CD4-positive, CD25-positive, alpha-beta regulatory T cell (primary cell): Measurements from ENCODE around the gene THAP7. TPM values are rescaled to one million over a fixed set of nuclear protein-coding genes. Genes with fewer than 3 reads are reported as not detected.

Source experiments
- ATAC-seq, 2 donors: fragments of 150-1000 bp; cut with Tn5 transposase; one replicate each; pipeline ENCODE4 v1.10.0; 2021; ENCODE audit warnings: low read depth in 2 of 2, moderate number of reproducible peaks in 2 of 2, moderate library complexity in 1 of 2
- DNase-seq, 3 donors: peaks; one replicate each; pipeline versions ENCODE4 v3.0.0 to v3.0.0-alpha.2; 2012 to 2022; ENCODE audit warnings: mixed read lengths in 1 of 3
- H3K27ac ChIP-seq: one replicate; pipeline ENCODE4 v1.7.0; 2013; ENCODE audit warnings: mild to moderate bottlenecking, low read length; ENCODE audit not compliant: insufficient read depth, poor library complexity, severe bottlenecking
- H3K27me3 ChIP-seq: one replicate; pipeline ENCODE4 v1.7.0; 2013; ENCODE audit warnings: low read length; ENCODE audit not compliant: control insufficient read depth, insufficient read depth
- H3K36me3 ChIP-seq: one replicate; pipeline ENCODE4 v1.7.0; 2013; ENCODE audit warnings: mild to moderate bottlenecking, low read length, moderate library complexity; ENCODE audit not compliant: control insufficient read depth, insufficient read depth
- H3K4me1 ChIP-seq: 2 replicates; pipeline ENCODE4 v1.7.0; 2013; ENCODE audit warnings: mild to moderate bottlenecking, low read length; ENCODE audit not compliant: insufficient read depth, control insufficient read depth, poor library complexity, severe bottlenecking
- H3K4me3 ChIP-seq: one replicate; pipeline ENCODE4 v1.7.0; 2013; ENCODE audit warnings: low read depth, mild to moderate bottlenecking, low read length, moderate library complexity
- H3K9me3 ChIP-seq, 2 experiments: 1 replicate in 1 of 2; 2 replicates in 1 of 2; pipeline ENCODE4 v1.7.0; 2013; ENCODE audit warnings: low read length in 2 of 2, mild to moderate bottlenecking in 1 of 2, moderate library complexity in 1 of 2; ENCODE audit not compliant: control insufficient read depth in 2 of 2
- H3K27ac Mint-ChIP-seq, 3 donors: one replicate each; pipeline ENCODE4 v1.8.0; 2020 to 2022; ENCODE audit warnings: mild to moderate bottlenecking in 3 of 3, mixed read lengths in 3 of 3, moderate library complexity in 2 of 3
- H3K27me3 Mint-ChIP-seq: one replicate; pipeline ENCODE4 v1.8.0; 2022; ENCODE audit warnings: mild to moderate bottlenecking, mixed read lengths
- H3K36me3 Mint-ChIP-seq: one replicate; pipeline ENCODE4 v1.8.0; 2020; ENCODE audit warnings: mixed read lengths
- H3K4me1 Mint-ChIP-seq, 4 donors: one replicate each; pipeline ENCODE4 v1.8.0; 2020 to 2022; ENCODE audit warnings: mixed read lengths in 4 of 4, mild to moderate bottlenecking in 1 of 4
- H3K4me3 Mint-ChIP-seq, 4 donors: one replicate each; pipeline ENCODE4 v1.8.0; 2020 to 2022; ENCODE audit warnings: mild to moderate bottlenecking in 4 of 4, mixed read lengths in 4 of 4, moderate library complexity in 3 of 4
- H3K9me3 Mint-ChIP-seq, 7 donors: one replicate each; pipeline ENCODE4 v1.8.0; 2020 to 2022; ENCODE audit warnings: mixed read lengths in 7 of 7, mild to moderate bottlenecking in 3 of 7, moderate library complexity in 2 of 7
- polyA plus RNA-seq, 4 donors: library from polyadenylated mRNA; unstranded; fragments of 300-500 nt; fragmentation: Illumina TruSeq; gene quantifications; one replicate each; pipeline ENCODE4 v1.2.3, GENCODE V29; 2021
- total RNA-seq: library from RNA; stranded (reverse); gene quantifications from one replicate; pipeline ENCODE4 v1.2.3, GENCODE V29; 2022

The THAP7 gene
- total and polyA plus RNA-seq, 5 donors from 2014 or later = 38.5 to 58.0 (median 43.5) TPM

DNA sequence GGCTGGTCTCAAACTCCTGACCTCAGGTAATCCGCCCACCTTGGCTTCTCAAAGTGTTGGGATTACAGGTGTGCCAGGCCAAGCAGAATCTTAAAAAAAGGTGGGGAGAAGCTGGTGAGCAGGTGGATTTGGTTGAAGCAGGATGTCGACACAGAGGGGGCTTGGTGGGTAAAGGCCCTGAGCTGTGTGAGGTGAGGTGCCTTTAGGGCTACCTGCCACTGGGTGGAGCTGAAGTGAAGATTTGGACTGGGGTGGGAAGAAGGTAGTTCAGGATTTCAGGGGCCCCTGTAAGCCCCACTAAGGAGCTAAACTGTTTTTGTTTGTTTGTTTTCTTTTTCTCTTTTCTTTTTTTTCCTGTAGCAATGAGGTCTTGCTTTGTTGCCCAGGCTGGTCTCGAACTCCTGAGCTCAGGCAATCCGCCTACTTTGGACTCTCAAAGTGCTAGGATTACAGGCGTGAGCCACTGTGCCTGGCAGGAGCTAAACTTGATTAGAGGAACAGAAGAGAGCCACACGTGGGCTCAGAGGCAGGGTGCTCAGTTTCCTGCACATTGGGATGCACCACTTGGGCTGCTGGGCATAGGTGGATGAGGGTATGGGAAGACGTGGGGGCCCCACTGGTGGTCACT lies 19.0 kb upstream of the THAP7 start:
- Mint-ChIP-seq H3K27me3 (peaks cover 4% of the 10 kb centered on the region), H3K27ac (no peak overlapping the region), H3K4me1 (peaks cover 0 to 18% (median 7%) of the 10 kb centered on the region in 4 donors), H3K4me3 (no peak overlapping the region), H3K9me3 (no peaks in the 10 kb centered on the region), H3K36me3 (no peaks in the 10 kb centered on the region)
- Histone ChIP-seq H3K36me3 (no peaks in the 10 kb centered on the region), H3K4me3 (no peak overlapping the region), H3K27ac (no peak overlapping the region), H3K9me3 (no peaks in the 10 kb centered on the region), H3K4me1 (peaks cover 9% of the 10 kb centered on the region), H3K27me3 (no peaks in the 10 kb centered on the region)
- peak in 1 of 2 donors; percentile 40 for ATAC-seq
- DNase-seq = peak in 1 of 3 donors; percentile 32

DNA sequence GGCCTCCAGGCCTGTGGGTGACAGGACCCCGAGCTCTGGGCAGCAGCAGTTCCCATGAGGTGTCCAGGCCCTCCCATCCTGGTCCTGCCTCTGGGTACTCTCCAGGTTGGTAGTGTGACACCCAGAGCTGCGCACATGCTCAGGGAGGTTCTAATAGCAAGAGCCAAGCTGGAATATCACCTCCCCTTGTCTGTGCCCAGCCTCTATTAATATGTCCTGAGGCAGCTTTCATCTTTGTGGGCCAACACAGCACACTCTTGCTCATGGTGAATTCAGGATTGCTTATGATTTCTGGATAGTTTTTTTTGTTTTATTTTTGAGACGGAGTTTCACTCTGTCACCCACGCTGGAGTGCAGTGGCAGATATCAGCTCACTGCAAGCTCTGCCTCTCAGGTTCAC lies 16.4 kb upstream of the THAP7 start:
- H3K4me3 Mint-ChIP-seq = no peak overlapping the region
- ATAC-seq (no peak), DNase-seq (no peak)
- Histone ChIP-seq H3K27me3 (no peaks in the 10 kb centered on the region), H3K27ac (no peak overlapping the region), H3K36me3 (no peaks in the 10 kb centered on the region), H3K4me3 (no peak overlapping the region), H3K4me1 (peaks cover 17% of the 10 kb centered on the region), H3K9me3 (no peaks in the 10 kb centered on the region)
- no peaks in the 10 kb centered on the region for H3K9me3 Mint-ChIP-seq
- peaks cover 0 to 31% (median 11%) of the 10 kb centered on the region in 4 donors for H3K4me1 Mint-ChIP-seq
- no peak overlapping the region for H3K27ac Mint-ChIP-seq
- no peaks in the 10 kb centered on the region for H3K36me3 Mint-ChIP-seq
- peaks cover 4% of the 10 kb centered on the region for H3K27me3 Mint-ChIP-seq

DNA sequence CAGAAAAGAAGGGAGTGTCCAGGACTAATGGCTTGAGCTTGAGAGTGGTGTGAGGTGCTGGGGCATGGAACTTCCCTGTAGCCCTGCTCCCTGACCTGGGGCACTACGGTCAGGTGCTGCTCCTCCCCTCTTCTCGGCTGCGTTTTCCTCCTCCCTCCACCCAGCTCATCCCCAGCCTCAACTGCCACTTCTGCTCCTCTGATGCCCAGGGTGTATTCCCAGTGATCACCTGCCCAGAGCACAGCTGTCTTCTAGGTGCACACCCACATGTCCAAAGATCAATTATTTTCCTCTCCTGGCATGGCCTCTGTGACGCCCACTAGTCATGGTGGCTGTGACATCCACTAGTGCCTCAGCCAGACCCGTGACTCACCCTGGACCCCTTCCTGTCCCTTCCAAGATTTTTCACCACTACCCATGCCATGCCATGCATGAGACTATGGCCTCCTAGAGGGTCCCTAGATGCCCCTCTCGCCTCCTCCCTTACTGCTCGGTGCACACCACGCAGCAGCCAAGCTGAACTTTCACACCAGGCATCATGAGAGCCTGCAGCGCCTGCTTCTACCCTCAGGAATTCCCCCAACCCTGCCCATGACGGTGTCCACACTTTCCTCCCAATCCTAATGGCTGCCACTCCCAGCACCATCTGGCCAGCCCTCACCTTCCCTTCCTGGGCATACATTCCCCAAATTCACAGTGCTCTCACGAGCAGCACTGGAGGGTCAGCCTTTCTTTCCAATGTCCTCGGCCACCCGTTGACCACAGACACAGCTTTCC lies 14.9 kb upstream of the THAP7 start:
- peak overlapping the region; percentile 62 to 80 (median 80) for H3K27ac Mint-ChIP-seq
- H3K9me3 ChIP-seq = no peaks in the 10 kb centered on the region
- H3K4me1 Mint-ChIP-seq = peaks cover 0 to 34% (median 10%) of the 10 kb centered on the region in 4 donors
- no peak for DNase-seq
- no peak for ATAC-seq
- H3K4me1 ChIP-seq = peaks cover 17% of the 10 kb centered on the region
- no peaks in the 10 kb centered on the region for H3K36me3 Mint-ChIP-seq
- H3K4me3 Mint-ChIP-seq = no peak overlapping the region
- no peak overlapping the region for H3K27ac ChIP-seq
- no peaks in the 10 kb centered on the region for H3K36me3 ChIP-seq
- no peaks in the 10 kb centered on the region for H3K9me3 Mint-ChIP-seq
- H3K27me3 Mint-ChIP-seq = peaks cover 4% of the 10 kb centered on the region
- no peak overlapping the region for H3K4me3 ChIP-seq
- H3K27me3 ChIP-seq = no peaks in the 10 kb centered on the region

DNA sequence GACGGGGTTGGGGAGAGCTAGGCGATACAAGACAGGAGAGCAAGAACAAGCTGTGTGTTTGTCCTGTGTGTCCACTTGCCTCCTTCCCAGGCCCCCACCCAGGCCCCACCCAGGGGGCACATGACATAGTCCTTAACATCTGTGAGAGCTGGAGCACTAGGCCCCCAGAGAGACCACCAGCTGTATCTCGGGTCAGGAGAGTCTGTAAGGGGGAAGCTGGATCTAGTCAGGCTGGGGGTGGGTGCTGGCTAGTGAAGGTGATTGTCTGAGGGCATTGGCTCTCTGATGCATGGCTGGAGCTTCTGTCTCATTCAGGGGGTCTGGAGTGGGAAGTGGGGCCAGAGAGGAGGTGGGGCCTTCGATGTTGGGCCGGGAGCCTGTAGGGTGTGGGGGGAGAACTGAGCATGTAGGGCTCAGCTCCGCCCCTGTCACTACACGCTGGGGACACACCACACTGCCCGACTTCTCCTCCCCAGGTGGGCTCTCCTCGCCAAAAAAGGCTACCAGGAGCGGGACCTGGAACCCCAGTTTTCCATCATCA lies 13.6 kb upstream of the THAP7 start:
- peak overlapping the region in 1 of 4 donors; percentile 21 for H3K4me3 Mint-ChIP-seq
- Histone ChIP-seq H3K4me3 (no peak overlapping the region), H3K36me3 (no peaks in the 10 kb centered on the region), H3K9me3 (no peaks in the 10 kb centered on the region), H3K4me1 (peaks cover 17% of the 10 kb centered on the region), H3K27me3 (no peaks in the 10 kb centered on the region), H3K27ac (no peak overlapping the region)
- no peak overlapping the region for H3K27ac Mint-ChIP-seq
- peaks cover 4% of the 10 kb centered on the region for H3K27me3 Mint-ChIP-seq
- H3K36me3 Mint-ChIP-seq = no peaks in the 10 kb centered on the region
- ATAC-seq (no peak), DNase-seq (no peak)
- peaks cover 0 to 34% (median 10%) of the 10 kb centered on the region in 4 donors for H3K4me1 Mint-ChIP-seq
- no peaks in the 10 kb centered on the region for H3K9me3 Mint-ChIP-seq

DNA sequence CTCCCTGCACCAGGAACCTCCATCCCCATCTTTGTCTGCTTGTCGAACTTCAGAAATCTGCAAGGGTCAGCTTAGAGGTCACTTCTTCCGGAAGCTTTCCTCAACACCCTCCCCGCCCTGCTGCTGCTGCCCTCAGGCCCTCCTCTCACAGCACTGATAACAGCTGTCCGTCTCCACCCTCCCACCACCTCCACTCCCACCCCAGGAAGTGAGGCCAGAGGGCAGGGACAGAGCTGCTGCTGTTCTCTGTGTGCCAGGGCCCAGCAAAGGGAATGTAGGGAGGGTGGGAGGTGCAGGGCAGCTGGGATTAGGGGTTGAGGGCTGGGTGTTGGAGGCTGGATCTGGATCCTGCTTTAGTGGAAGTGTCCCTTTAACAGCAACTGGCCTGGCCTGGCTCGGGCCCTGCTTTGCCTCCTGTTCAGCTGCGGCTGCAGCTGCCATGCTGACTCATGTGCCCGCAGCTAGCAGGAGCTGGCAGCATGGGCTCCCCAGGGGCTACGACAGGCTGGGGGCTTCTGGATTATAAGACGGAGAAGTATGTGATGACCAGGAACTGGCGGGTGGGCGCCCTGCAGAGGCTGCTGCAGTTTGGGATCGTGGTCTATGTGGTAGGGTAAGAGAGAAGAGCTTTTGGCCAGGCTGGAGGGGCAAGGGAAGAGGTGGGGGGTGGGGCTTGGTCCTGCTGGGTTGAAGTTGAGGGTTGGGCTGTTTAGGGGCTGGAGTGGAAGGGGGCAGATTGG lies 13.0 kb upstream of the THAP7 start, which contains the start of gene P2RX6:
P2RX6 (plus strand) TSS at position 440 of the 740 bp plus-strand sequence; CDS start at position 450, 10 bp downstream.
- no peak for DNase-seq

DNA sequence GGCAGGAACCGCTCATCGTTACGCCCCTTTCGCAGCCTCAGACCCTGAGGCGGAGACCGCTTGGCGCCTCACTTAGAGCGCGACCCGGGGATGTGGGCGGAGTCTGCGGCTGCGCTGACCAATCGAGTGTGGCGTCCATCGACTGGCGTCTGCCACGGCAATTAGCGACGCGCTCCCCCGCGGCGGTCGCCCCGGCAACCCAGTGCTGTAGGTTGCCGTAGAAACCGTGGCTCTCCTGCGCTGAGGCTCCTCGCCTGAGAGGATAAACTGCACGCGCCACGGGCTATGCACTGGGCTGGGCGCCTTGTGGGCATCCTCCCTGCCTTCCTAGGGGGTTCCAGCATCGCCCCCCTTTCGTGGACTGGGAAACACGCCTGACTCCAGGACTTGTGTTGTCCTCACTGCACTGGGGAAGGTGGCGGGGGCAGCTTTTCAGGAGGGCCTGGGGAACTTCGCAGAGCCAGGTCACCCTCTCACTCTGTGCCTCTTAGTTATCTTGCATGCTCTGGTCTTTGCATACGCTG lies 12.3 kb upstream of the THAP7 start:
- no peaks in the 10 kb centered on the region for H3K36me3 ChIP-seq
- Mint-ChIP-seq H3K4me3 (peak overlapping the region; percentile 78 to 91 (median 89)), H3K36me3 (no peaks in the 10 kb centered on the region), H3K27ac (peak overlapping the region in 2 of 3 donors; percentile 85 to 97), H3K4me1 (peaks cover 0 to 34% (median 10%) of the 10 kb centered on the region in 4 donors), H3K9me3 (no peaks in the 10 kb centered on the region), H3K27me3 (no peaks in the 10 kb centered on the region)
- ATAC-seq (peak; percentile 91 to 92), DNase-seq (peak; percentile 80 to 88 (median 82))
- peak overlapping the region; percentile 41 for H3K4me3 ChIP-seq
- peaks cover 17% of the 10 kb centered on the region for H3K4me1 ChIP-seq
- peak overlapping the region; percentile 69 for H3K27ac ChIP-seq
- H3K9me3 ChIP-seq = no peaks in the 10 kb centered on the region
- no peaks in the 10 kb centered on the region for H3K27me3 ChIP-seq

More for the DNA sequence above, 13.0 kb upstream of the THAP7 start, which contains the start of gene P2RX6:
- Mint-ChIP-seq H3K9me3 (no peaks in the 10 kb centered on the region), H3K27me3 (no peaks in the 10 kb centered on the region), H3K4me1 (peaks cover 0 to 34% (median 10%) of the 10 kb centered on the region in 4 donors), H3K27ac (peak within 1 kb of the TSS in 2 of 3 donors; percentile 85 to 97), H3K4me3 (peak within 1 kb of the TSS; percentile 78 to 91 (median 89)), H3K36me3 (no peaks in the 10 kb centered on the region)
- peaks cover 17% of the 10 kb centered on the region for H3K4me1 ChIP-seq
- H3K27me3 ChIP-seq = no peaks in the 10 kb centered on the region
- no peaks in the 10 kb centered on the region for H3K9me3 ChIP-seq
- peak within 1 kb of the TSS; percentile 41 for H3K4me3 ChIP-seq
- H3K36me3 ChIP-seq = no peaks in the 10 kb centered on the region
- no peak for ATAC-seq
- H3K27ac ChIP-seq = peak within 1 kb of the TSS; percentile 69

DNA sequence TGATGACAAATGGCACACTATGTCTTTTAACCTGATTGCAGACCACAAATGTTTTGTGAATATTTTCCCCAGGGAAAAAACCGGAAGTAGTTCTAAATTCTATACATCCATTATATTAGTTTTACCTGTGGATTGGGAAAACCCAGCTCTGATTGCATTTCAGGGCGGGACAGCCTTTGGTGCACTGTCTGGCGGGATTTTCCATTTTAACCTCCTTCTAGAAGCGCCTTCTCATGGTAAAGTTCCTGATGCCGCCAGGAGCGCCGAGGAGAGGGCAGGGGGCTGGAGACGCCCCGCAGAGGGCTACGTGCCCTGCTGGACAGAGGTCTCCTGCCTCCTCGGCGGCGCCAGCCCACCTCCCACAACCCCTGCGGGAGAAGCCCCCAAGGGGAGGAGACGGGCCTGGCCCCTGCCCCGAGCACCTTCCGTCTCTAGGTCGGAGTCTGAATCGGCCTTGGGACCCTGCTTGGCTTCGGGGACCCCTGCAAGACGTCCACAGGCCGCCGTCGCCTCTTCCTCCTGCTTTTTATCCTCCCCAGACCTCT lies 11.8 kb upstream of the THAP7 start:
- no peaks in the 10 kb centered on the region for H3K27me3 Mint-ChIP-seq
- Histone ChIP-seq H3K36me3 (no peaks in the 10 kb centered on the region), H3K27me3 (no peaks in the 10 kb centered on the region), H3K4me1 (peaks cover 17% of the 10 kb centered on the region), H3K9me3 (no peaks in the 10 kb centered on the region), H3K27ac (peak overlapping the region; percentile 69), H3K4me3 (peak overlapping the region; percentile 13)
- no peaks in the 10 kb centered on the region for H3K36me3 Mint-ChIP-seq
- peak overlapping the region; percentile 18 to 97 (median 85) for H3K27ac Mint-ChIP-seq
- no peak for ATAC-seq
- no peaks in the 10 kb centered on the region for H3K9me3 Mint-ChIP-seq
- peaks cover 0 to 34% (median 10%) of the 10 kb centered on the region in 4 donors for H3K4me1 Mint-ChIP-seq
- DNase-seq = no peak
- H3K4me3 Mint-ChIP-seq = peak overlapping the region; percentile 78 to 91 (median 89)
